GM23338 (cell line): ENCODE data around the gene TMEM86A. TPM values are rescaled to one million over a fixed set of nuclear protein-coding genes. Genes with fewer than 3 reads are reported as not detected.

Experiments
- ATAC-seq: fragments of 200-7000 bp; cut with Tn5 transposase; 3 replicates; pipeline ENCODE4 v1.9.1; 2020
- DNase-seq: peaks from one replicate; pipeline ENCODE4 v3.0.0-alpha.2; 2015; ENCODE audit warnings: low spot score
- H2AFZ ChIP-seq: fragments of 200-600 bp; sonication (generic); 2 replicates; pipeline ENCODE4 v1.8.0; 2016; ENCODE audit warnings: antibody characterized with exemption, mild to moderate bottlenecking, moderate library complexity
- H3F3A ChIP-seq: fragments of 200-600 bp; sonication (generic); replicated peaks from 2 replicates; pipeline ENCODE4 v1.8.0; 2017; ENCODE audit warnings: antibody characterized with exemption, mixed run types, low read depth
- H3K27ac ChIP-seq: fragments of 200-600 bp; sonication (generic); 2 replicates; pipeline ENCODE4 v1.6.1; 2016; ENCODE audit warnings: low read depth
- H3K27me3 ChIP-seq: fragments of 200-600 bp; sonication (generic); 2 replicates; pipeline ENCODE4 v1.8.0; 2016; ENCODE audit warnings: mild to moderate bottlenecking, mixed run types, moderate library complexity; ENCODE audit not compliant: insufficient read depth
- H3K36me3 ChIP-seq: fragments of 200-600 bp; sonication (generic); 2 replicates; pipeline ENCODE4 v1.8.0; 2016; ENCODE audit warnings: mild to moderate bottlenecking; ENCODE audit not compliant: insufficient read depth
- H3K4me1 ChIP-seq: fragments of 200-600 bp; sonication (generic); 2 replicates; pipeline ENCODE4 v1.8.0; 2016; ENCODE audit warnings: mild to moderate bottlenecking, moderate library complexity; ENCODE audit not compliant: insufficient read depth
- H3K4me2 ChIP-seq: fragments of 200-600 bp; sonication (generic); 2 replicates; pipeline ENCODE4 v1.7.1; 2017; ENCODE audit warnings: mixed run types
- H3K4me3 ChIP-seq: fragments of 200-600 bp; sonication (generic); 2 replicates; pipeline ENCODE4 v1.6.1; 2016; ENCODE audit warnings: mixed run types
- H3K79me2 ChIP-seq: fragments of 200-600 bp; sonication (generic); replicated peaks from 2 replicates; pipeline ENCODE4 v1.8.0; 2017; ENCODE audit warnings: mild to moderate bottlenecking; ENCODE audit not compliant: insufficient read depth
- H3K9me2 ChIP-seq: fragments of 200-600 bp; sonication (generic); 2 replicates; pipeline ENCODE4 v1.8.0; 2017; ENCODE audit not compliant: insufficient read depth
- H4K20me1 ChIP-seq: fragments of 200-600 bp; sonication (generic); replicated peaks from 2 replicates; pipeline ENCODE4 v1.8.0; 2017; ENCODE audit warnings: mild to moderate bottlenecking; ENCODE audit not compliant: insufficient read depth
- H3K27ac Mint-ChIP-seq: 2 replicates; pipeline ENCODE4 v1.8.0; 2020; ENCODE audit warnings: inconsistent platforms, mild to moderate bottlenecking, moderate library complexity, mixed read lengths
- H3K27me3 Mint-ChIP-seq: 3 replicates; pipeline ENCODE4 v1.8.0; 2022; ENCODE audit warnings: low read depth, mild to moderate bottlenecking, moderate library complexity, mixed read lengths, inconsistent platforms; ENCODE audit not compliant: insufficient read depth, poor library complexity
- H3K36me3 Mint-ChIP-seq: 3 replicates; pipeline ENCODE4 v1.8.0; 2021; ENCODE audit warnings: low read depth, mild to moderate bottlenecking, inconsistent platforms, moderate library complexity, mixed read lengths
- H3K4me1 Mint-ChIP-seq: 3 replicates; pipeline ENCODE4 v1.8.0; 2020; ENCODE audit warnings: mild to moderate bottlenecking, inconsistent platforms, mixed read lengths
- H3K4me3 Mint-ChIP-seq: 3 replicates; pipeline ENCODE4 v1.8.0; 2021; ENCODE audit warnings: moderate library complexity, mild to moderate bottlenecking, inconsistent platforms, mixed read lengths
- H3K9me3 Mint-ChIP-seq: 3 replicates; pipeline ENCODE4 v1.8.0; 2020; ENCODE audit warnings: moderate library complexity, mild to moderate bottlenecking, inconsistent platforms, mixed read lengths
- CREB1 ChIP-seq: fragments of 250-450 bp; sonication (Bioruptor Pico); IDR thresholded peaks from 2 replicates; pipeline ENCODE4 v1.5.0; 2020; ENCODE audit warnings: low read depth, mild to moderate bottlenecking, moderate library complexity
- EZH2 ChIP-seq: fragments of 200-600 bp; sonication (generic); IDR thresholded peaks from one replicate; pipeline ENCODE4 v1.8.0; 2017; ENCODE audit warnings: antibody characterized with exemption, mild to moderate bottlenecking, low read depth; ENCODE audit not compliant: unreplicated experiment
- JUNB ChIP-seq: IDR thresholded peaks from one replicate; pipeline ENCODE4 v1.6.1; 2016; ENCODE audit warnings: antibody characterized with exemption; ENCODE audit not compliant: unreplicated experiment
- NANOG ChIP-seq: IDR thresholded peaks from 2 replicates; pipeline ENCODE4 v1.6.1; 2016; ENCODE audit warnings: antibody characterized with exemption, borderline replicate concordance
- ZNF114 ChIP-seq: fragments of 250-450 bp; sonication (Bioruptor Pico); IDR thresholded peaks from 2 replicates; pipeline ENCODE4 v1.5.0; 2020; ENCODE audit warnings: mild to moderate bottlenecking, moderate library complexity
- ZNF331 ChIP-seq: fragments of 250-450 bp; sonication (Bioruptor Pico); IDR thresholded peaks from 2 replicates; pipeline ENCODE4 v1.5.0; 2020; ENCODE audit warnings: low read depth, mild to moderate bottlenecking, moderate library complexity
- polyA plus RNA-seq: library from polyadenylated mRNA; unstranded; fragments of >200 nt; fragmentation: Nextera tagmentation; extraction: Ambion mirVana; gene quantifications from 2 replicates; pipeline ENCODE4 v1.2.1, GENCODE V29; 2016
- total RNA-seq: library from RNA; depleted of rRNA; stranded (reverse); fragments of >200 nt; shearing (Covaris generic); gene quantifications from 2 replicates; pipeline ENCODE4 v1.2.3, GENCODE V29; 2014
- TF ChIP-seq, protein P1 (sequence below): IDR thresholded peaks from one replicate; pipeline ENCODE4 v1.6.1; 2018; ENCODE audit warnings: antibody characterized with exemption; ENCODE audit not compliant: unreplicated experiment
- TF ChIP-seq, protein P2 (sequence below), 2 experiments: fragments of 200-600 bp in 1 of 2; sonication (generic) in 1 of 2; conservative IDR thresholded peaks; 2 replicates each; pipeline versions ENCODE4 v1.5.1 to v1.6.1; 2016 to 2017; ENCODE audit warnings: antibody characterized with exemption in 2 of 2, low read depth in 2 of 2, mild to moderate bottlenecking in 2 of 2, moderate library complexity in 1 of 2
- TF ChIP-seq, protein P3 (sequence below): IDR thresholded peaks from 2 replicates; pipeline ENCODE4 v1.6.1; 2016; ENCODE audit warnings: antibody characterized with exemption
- TF ChIP-seq, protein P4 (sequence below): fragments of 250-450 bp; sonication (Bioruptor Pico); IDR thresholded peaks from 2 replicates; pipeline ENCODE4 v1.5.0; 2020; ENCODE audit warnings: mild to moderate bottlenecking, moderate library complexity

The TMEM86A gene
- total and polyA plus RNA-seq, 2 experiments from 2014 or later, result 0.45 to 0.91 TPM

DNA sequence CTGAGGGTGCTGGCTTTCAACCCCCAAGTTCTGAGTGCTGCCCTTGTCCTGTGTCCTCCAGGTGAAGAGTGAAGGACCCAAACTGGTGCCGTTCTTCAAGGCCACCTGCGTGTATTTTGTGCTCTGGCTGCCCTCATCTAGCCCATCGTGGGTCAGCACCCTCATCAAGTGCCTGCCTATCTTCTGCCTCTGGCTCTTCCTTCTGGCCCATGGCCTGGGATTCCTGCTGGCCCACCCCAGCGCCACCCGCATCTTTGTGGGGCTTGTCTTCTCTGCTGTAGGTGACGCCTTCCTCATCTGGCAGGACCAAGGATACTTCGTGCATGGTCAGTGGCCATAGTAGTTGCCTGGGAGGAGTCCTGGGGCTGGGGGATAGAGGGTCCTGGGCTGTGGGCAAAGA lies 2.3 kb downstream of the TMEM86A start:
- Mint-ChIP-seq H3K4me3 (no peak overlapping the region; the same call in 2 of the 3 replicates), H3K27me3 (peaks cover 13% of the 10 kb centered on the region), H3K36me3 (no peaks in the 10 kb centered on the region; the same call in 2 of the 3 replicates), H3K4me1 (peaks cover 14% of the 10 kb centered on the region; the same call in 2 of the 3 replicates), H3K27ac (no peak overlapping the region), H3K9me3 (no peaks in the 10 kb centered on the region)
- Histone ChIP-seq H3K27me3 (peaks cover 29% of the 10 kb centered on the region), H3K79me2 (no peaks in the 10 kb centered on the region), H3K36me3 (no peaks in the 10 kb centered on the region), H3F3A (0 out of 2 replicates have a peak, but pooled peaks cover 2% of the 10 kb centered on the region), H3K4me3 (no peak overlapping the region), H3K27ac (no peak overlapping the region), H2AFZ (no peak overlapping the region), H3K4me2 (no peak overlapping the region), H3K4me1 (peaks cover 12% of the 10 kb centered on the region; the same call in 1 of the 2 replicates), H3K9me2 (no peaks in the 10 kb centered on the region), H4K20me1 (no peaks in the 10 kb centered on the region)
- ATAC-seq (no peak), DNase-seq (no peak)
- TF ChIP-seq JUNB (no peak), NANOG (no peak), ZNF114 (CRISPR knock-in tag) (no peak), ZNF331 (CRISPR knock-in tag) (no peak), CREB1 (CRISPR knock-in tag) (no peak), EZH2 (no peak)
- TF ChIP-seq, protein P1, sequence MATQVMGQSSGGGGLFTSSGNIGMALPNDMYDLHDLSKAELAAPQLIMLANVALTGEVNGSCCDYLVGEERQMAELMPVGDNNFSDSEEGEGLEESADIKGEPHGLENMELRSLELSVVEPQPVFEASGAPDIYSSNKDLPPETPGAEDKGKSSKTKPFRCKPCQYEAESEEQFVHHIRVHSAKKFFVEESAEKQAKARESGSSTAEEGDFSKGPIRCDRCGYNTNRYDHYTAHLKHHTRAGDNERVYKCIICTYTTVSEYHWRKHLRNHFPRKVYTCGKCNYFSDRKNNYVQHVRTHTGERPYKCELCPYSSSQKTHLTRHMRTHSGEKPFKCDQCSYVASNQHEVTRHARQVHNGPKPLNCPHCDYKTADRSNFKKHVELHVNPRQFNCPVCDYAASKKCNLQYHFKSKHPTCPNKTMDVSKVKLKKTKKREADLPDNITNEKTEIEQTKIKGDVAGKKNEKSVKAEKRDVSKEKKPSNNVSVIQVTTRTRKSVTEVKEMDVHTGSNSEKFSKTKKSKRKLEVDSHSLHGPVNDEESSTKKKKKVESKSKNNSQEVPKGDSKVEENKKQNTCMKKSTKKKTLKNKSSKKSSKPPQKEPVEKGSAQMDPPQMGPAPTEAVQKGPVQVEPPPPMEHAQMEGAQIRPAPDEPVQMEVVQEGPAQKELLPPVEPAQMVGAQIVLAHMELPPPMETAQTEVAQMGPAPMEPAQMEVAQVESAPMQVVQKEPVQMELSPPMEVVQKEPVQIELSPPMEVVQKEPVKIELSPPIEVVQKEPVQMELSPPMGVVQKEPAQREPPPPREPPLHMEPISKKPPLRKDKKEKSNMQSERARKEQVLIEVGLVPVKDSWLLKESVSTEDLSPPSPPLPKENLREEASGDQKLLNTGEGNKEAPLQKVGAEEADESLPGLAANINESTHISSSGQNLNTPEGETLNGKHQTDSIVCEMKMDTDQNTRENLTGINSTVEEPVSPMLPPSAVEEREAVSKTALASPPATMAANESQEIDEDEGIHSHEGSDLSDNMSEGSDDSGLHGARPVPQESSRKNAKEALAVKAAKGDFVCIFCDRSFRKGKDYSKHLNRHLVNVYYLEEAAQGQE, result no peak
- TF ChIP-seq, protein P2, sequence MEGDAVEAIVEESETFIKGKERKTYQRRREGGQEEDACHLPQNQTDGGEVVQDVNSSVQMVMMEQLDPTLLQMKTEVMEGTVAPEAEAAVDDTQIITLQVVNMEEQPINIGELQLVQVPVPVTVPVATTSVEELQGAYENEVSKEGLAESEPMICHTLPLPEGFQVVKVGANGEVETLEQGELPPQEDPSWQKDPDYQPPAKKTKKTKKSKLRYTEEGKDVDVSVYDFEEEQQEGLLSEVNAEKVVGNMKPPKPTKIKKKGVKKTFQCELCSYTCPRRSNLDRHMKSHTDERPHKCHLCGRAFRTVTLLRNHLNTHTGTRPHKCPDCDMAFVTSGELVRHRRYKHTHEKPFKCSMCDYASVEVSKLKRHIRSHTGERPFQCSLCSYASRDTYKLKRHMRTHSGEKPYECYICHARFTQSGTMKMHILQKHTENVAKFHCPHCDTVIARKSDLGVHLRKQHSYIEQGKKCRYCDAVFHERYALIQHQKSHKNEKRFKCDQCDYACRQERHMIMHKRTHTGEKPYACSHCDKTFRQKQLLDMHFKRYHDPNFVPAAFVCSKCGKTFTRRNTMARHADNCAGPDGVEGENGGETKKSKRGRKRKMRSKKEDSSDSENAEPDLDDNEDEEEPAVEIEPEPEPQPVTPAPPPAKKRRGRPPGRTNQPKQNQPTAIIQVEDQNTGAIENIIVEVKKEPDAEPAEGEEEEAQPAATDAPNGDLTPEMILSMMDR (conservative IDR thresholded peaks at IDR 0.05; ENCODE audit: low read depth in 2 of 2), result no peak
- TF ChIP-seq, protein P3, sequence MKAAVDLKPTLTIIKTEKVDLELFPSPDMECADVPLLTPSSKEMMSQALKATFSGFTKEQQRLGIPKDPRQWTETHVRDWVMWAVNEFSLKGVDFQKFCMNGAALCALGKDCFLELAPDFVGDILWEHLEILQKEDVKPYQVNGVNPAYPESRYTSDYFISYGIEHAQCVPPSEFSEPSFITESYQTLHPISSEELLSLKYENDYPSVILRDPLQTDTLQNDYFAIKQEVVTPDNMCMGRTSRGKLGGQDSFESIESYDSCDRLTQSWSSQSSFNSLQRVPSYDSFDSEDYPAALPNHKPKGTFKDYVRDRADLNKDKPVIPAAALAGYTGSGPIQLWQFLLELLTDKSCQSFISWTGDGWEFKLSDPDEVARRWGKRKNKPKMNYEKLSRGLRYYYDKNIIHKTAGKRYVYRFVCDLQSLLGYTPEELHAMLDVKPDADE, result no peak
- TF ChIP-seq, protein P4, sequence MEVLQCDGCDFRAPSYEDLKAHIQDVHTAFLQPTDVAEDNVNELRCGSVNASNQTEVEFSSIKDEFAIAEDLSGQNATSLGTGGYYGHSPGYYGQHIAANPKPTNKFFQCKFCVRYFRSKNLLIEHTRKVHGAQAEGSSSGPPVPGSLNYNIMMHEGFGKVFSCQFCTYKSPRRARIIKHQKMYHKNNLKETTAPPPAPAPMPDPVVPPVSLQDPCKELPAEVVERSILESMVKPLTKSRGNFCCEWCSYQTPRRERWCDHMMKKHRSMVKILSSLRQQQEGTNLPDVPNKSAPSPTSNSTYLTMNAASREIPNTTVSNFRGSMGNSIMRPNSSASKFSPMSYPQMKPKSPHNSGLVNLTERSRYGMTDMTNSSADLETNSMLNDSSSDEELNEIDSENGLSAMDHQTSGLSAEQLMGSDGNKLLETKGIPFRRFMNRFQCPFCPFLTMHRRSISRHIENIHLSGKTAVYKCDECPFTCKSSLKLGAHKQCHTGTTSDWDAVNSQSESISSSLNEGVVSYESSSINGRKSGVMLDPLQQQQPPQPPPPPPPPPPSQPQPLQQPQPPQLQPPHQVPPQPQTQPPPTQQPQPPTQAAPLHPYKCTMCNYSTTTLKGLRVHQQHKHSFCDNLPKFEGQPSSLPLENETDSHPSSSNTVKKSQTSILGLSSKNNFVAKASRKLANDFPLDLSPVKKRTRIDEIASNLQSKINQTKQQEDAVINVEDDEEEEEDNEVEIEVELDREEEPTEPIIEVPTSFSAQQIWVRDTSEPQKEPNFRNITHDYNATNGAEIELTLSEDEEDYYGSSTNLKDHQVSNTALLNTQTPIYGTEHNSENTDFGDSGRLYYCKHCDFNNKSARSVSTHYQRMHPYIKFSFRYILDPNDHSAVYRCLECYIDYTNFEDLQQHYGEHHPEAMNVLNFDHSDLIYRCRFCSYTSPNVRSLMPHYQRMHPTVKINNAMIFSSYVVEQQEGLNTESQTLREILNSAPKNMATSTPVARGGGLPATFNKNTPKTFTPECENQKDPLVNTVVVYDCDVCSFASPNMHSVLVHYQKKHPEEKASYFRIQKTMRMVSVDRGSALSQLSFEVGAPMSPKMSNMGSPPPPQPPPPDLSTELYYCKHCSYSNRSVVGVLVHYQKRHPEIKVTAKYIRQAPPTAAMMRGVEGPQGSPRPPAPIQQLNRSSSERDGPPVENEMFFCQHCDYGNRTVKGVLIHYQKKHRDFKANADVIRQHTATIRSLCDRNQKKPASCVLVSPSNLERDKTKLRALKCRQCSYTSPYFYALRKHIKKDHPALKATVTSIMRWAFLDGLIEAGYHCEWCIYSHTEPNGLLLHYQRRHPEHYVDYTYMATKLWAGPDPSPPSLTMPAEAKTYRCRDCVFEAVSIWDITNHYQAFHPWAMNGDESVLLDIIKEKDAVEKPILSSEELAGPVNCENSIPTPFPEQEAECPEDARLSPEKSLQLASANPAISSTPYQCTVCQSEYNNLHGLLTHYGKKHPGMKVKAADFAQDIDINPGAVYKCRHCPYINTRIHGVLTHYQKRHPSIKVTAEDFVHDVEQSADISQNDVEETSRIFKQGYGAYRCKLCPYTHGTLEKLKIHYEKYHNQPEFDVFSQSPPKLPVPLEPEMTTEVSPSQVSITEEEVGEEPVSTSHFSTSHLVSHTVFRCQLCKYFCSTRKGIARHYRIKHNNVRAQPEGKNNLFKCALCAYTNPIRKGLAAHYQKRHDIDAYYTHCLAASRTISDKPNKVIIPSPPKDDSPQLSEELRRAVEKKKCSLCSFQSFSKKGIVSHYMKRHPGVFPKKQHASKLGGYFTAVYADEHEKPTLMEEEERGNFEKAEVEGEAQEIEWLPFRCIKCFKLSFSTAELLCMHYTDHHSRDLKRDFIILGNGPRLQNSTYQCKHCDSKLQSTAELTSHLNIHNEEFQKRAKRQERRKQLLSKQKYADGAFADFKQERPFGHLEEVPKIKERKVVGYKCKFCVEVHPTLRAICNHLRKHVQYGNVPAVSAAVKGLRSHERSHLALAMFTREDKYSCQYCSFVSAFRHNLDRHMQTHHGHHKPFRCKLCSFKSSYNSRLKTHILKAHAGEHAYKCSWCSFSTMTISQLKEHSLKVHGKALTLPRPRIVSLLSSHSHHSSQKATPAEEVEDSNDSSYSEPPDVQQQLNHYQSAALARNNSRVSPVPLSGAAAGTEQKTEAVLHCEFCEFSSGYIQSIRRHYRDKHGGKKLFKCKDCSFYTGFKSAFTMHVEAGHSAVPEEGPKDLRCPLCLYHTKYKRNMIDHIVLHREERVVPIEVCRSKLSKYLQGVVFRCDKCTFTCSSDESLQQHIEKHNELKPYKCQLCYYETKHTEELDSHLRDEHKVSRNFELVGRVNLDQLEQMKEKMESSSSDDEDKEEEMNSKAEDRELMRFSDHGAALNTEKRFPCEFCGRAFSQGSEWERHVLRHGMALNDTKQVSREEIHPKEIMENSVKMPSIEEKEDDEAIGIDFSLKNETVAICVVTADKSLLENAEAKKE (CRISPR knock-in tag), result no peak
